Trophoblast cell (in vitro differentiated cells and primary cell): Measurements from ENCODE around the gene PRDM16.
A peak's percentile ranks its signal among the peaks of the same experiment; 100 is the strongest.

Source experiments
- DNase-seq, 2 donors: peaks; one replicate each; pipeline ENCODE4 v3.0.0-alpha.2; 2016
- H2AFZ ChIP-seq: 2 replicates; pipeline ENCODE4 v1.6.1; 2013; ENCODE audit warnings: low read length, moderate library complexity, mild to moderate bottlenecking; ENCODE audit not compliant: insufficient read depth, poor library complexity
- H2AK5ac ChIP-seq: 2 replicates; pipeline ENCODE4 v1.6.1; 2013; ENCODE audit warnings: mild to moderate bottlenecking, low read length
- H2BK120ac ChIP-seq: 2 replicates; pipeline ENCODE4 v1.6.1; 2013; ENCODE audit warnings: low read length, mild to moderate bottlenecking, moderate library complexity; ENCODE audit not compliant: insufficient read depth, poor library complexity
- H2BK12ac ChIP-seq: 2 replicates; pipeline ENCODE4 v1.6.1; 2013; ENCODE audit warnings: mild to moderate bottlenecking, low read length, moderate library complexity
- H2BK5ac ChIP-seq: 2 replicates; pipeline ENCODE4 v1.6.1; 2013; ENCODE audit warnings: low read length, low read depth, moderate library complexity, mild to moderate bottlenecking; ENCODE audit not compliant: poor library complexity
- H3K14ac ChIP-seq: 2 replicates; pipeline ENCODE4 v1.6.1; 2013; ENCODE audit warnings: mild to moderate bottlenecking, low read length
- H3K18ac ChIP-seq: 2 replicates; pipeline ENCODE4 v1.6.1; 2013; ENCODE audit warnings: mild to moderate bottlenecking, low read length
- H3K23ac ChIP-seq: 2 replicates; pipeline ENCODE4 v1.6.1; 2013; ENCODE audit warnings: low read length
- H3K27ac ChIP-seq: 2 replicates; pipeline ENCODE4 v1.5.1; 2013; ENCODE audit warnings: low read depth, mild to moderate bottlenecking, inconsistent platforms, low read length, moderate library complexity
- H3K27me3 ChIP-seq: 2 replicates; pipeline ENCODE4 v1.6.1; 2013; ENCODE audit warnings: inconsistent platforms, mild to moderate bottlenecking, low read length, moderate library complexity; ENCODE audit not compliant: insufficient read depth
- H3K36me3 ChIP-seq, 2 experiments: 1 replicate in 1 of 2; 2 replicates in 1 of 2; pipeline ENCODE4 v1.6.1; 2013; ENCODE audit warnings: low read length in 2 of 2, mild to moderate bottlenecking in 2 of 2, moderate library complexity in 1 of 2; ENCODE audit not compliant: insufficient read depth in 2 of 2, control insufficient read depth in 1 of 2
- H3K4ac ChIP-seq: 2 replicates; pipeline ENCODE4 v1.6.1; 2013; ENCODE audit warnings: low read depth, mild to moderate bottlenecking, low read length, moderate library complexity
- H3K4me1 ChIP-seq, 2 experiments: 1 replicate in 1 of 2; 2 replicates in 1 of 2; pipeline ENCODE4 v1.6.1; 2013; ENCODE audit warnings: low read length in 2 of 2, mild to moderate bottlenecking in 2 of 2, moderate library complexity in 1 of 2; ENCODE audit not compliant: insufficient read depth in 2 of 2, control insufficient read depth in 1 of 2
- H3K4me2 ChIP-seq: 2 replicates; pipeline ENCODE4 v1.6.1; 2013; ENCODE audit warnings: inconsistent platforms, mild to moderate bottlenecking, low read length, moderate library complexity
- H3K4me3 ChIP-seq: 2 replicates; pipeline ENCODE4 v1.5.1; 2013; ENCODE audit warnings: mild to moderate bottlenecking, low read depth, low read length, inconsistent platforms
- H3K79me1 ChIP-seq: one replicate; pipeline ENCODE4 v1.6.1; 2013; ENCODE audit warnings: low read length
- H3K79me2 ChIP-seq: 2 replicates; pipeline ENCODE4 v1.6.1; 2013; ENCODE audit warnings: low read length, mild to moderate bottlenecking; ENCODE audit not compliant: control insufficient read depth, insufficient read depth, poor library complexity
- H3K9ac ChIP-seq: 2 replicates; pipeline ENCODE4 v1.6.1; 2013; ENCODE audit warnings: mild to moderate bottlenecking, low read length
- H3K9me3 ChIP-seq: 2 replicates; pipeline ENCODE4 v1.6.1; 2013; ENCODE audit warnings: low read depth, mild to moderate bottlenecking, control low read depth, inconsistent platforms, low read length; ENCODE audit not compliant: insufficient read depth
- H4K12ac ChIP-seq: 2 replicates; pipeline ENCODE4 v1.6.1; 2013; ENCODE audit warnings: low read depth, mild to moderate bottlenecking, low read length, moderate library complexity
- H4K8ac ChIP-seq: 2 replicates; pipeline ENCODE4 v1.6.1; 2013; ENCODE audit warnings: low read depth, mild to moderate bottlenecking, low read length, moderate library complexity
- H4K91ac ChIP-seq: one replicate; pipeline ENCODE4 v1.6.1; 2013; ENCODE audit warnings: low read depth, mild to moderate bottlenecking, low read length, moderate library complexity
- WGBS: extraction: QIAGEN DNeasy Blood & Tissue Kit; methylation state at CpG from one replicate; pipeline ENCODE4 v1.1.7; 2013; ENCODE audit warnings: missing lambda C conversion rate; ENCODE audit not compliant: insufficient read length, insufficient coverage; ENCODE audit errors: extremely low coverage; 5-methylcytosine and 5-hydroxymethylcytosine counted together

The PRDM16 gene

GRCh38 chr1:3195480-3195815 lies 126.4 kb downstream of the PRDM16 start:
- Histone ChIP-seq H3K36me3 (no peaks in the 10 kb centered on the region), H3K4ac (no peak overlapping the region), H2AFZ (no peak overlapping the region), H4K12ac (no peak overlapping the region), H3K18ac (no peak overlapping the region), H3K23ac (no peak overlapping the region), H3K14ac (no peak overlapping the region), H3K4me1 (no peaks in the 10 kb centered on the region), H3K9ac (no peak overlapping the region), H2BK12ac (no peak overlapping the region), H2BK5ac (no peak overlapping the region), H3K4me2 (no peak overlapping the region), H3K79me1 (no peaks in the 10 kb centered on the region), H4K8ac (no peak overlapping the region), H2BK120ac (no peak overlapping the region), H2AK5ac (no peak overlapping the region), H3K27ac (no peak overlapping the region), H3K9me3 (peaks cover 26% of the 10 kb centered on the region), H3K79me2 (no peaks in the 10 kb centered on the region), H3K27me3 (peaks cover 2% of the 10 kb centered on the region), H3K4me3 (no peak overlapping the region), H4K91ac (no peak overlapping the region)
- WGBS = no CpG with 5 or more reads among the region's 10 CpGs
- DNase-seq = no peak

GRCh38 chr1:3195966-3196515 lies 127.0 kb downstream of the PRDM16 start:
- Histone ChIP-seq H3K4ac (no peak overlapping the region), H4K12ac (no peak overlapping the region), H3K4me2 (no peak overlapping the region), H3K27me3 (peaks cover 2% of the 10 kb centered on the region), H3K79me1 (no peaks in the 10 kb centered on the region), H2AK5ac (no peak overlapping the region), H3K27ac (no peak overlapping the region), H3K79me2 (no peaks in the 10 kb centered on the region), H3K4me3 (no peak overlapping the region), H2BK120ac (no peak overlapping the region), H2BK12ac (no peak overlapping the region), H3K36me3 (no peaks in the 10 kb centered on the region), H2AFZ (no peak overlapping the region), H3K18ac (no peak overlapping the region), H2BK5ac (no peak overlapping the region), H4K8ac (no peak overlapping the region), H3K14ac (no peak overlapping the region), H3K9me3 (peaks cover 26% of the 10 kb centered on the region), H3K9ac (no peak overlapping the region), H3K23ac (no peak overlapping the region), H3K4me1 (no peaks in the 10 kb centered on the region), H4K91ac (no peak overlapping the region)
- no peak for DNase-seq
- no CpG with 5 or more reads among the region's 10 CpGs for WGBS

GRCh38 chr1:3196577-3197245 lies 127.7 kb downstream of the PRDM16 start:
- H3K4ac ChIP-seq = no peak overlapping the region
- no peaks in the 10 kb centered on the region for H3K79me2 ChIP-seq
- H3K79me1 ChIP-seq = no peaks in the 10 kb centered on the region
- no peak for DNase-seq
- no peak overlapping the region for H3K27ac ChIP-seq
- H3K4me1 ChIP-seq = no peaks in the 10 kb centered on the region
- H2AK5ac ChIP-seq = no peak overlapping the region
- H4K91ac ChIP-seq = no peak overlapping the region
- H2BK5ac ChIP-seq = no peak overlapping the region
- no peak overlapping the region for H4K12ac ChIP-seq
- peaks cover 20% of the 10 kb centered on the region for H3K9me3 ChIP-seq
- H3K9ac ChIP-seq = no peak overlapping the region
- H3K4me3 ChIP-seq = no peak overlapping the region
- no peak overlapping the region for H2BK120ac ChIP-seq
- no CpG with 5 or more reads among the region's 17 CpGs for WGBS
- H3K27me3 ChIP-seq = peaks cover under 1% of the 10 kb centered on the region
- no peak overlapping the region for H3K4me2 ChIP-seq
- no peak overlapping the region for H2BK12ac ChIP-seq
- H3K14ac ChIP-seq = no peak overlapping the region
- no peaks in the 10 kb centered on the region for H3K36me3 ChIP-seq
- H2AFZ ChIP-seq = no peak overlapping the region
- no peak overlapping the region for H3K23ac ChIP-seq
- H4K8ac ChIP-seq = no peak overlapping the region
- no peak overlapping the region for H3K18ac ChIP-seq

- H2BK120ac ChIP-seq = no peak overlapping the region
- no peak overlapping the region for H3K4me3 ChIP-seq
- H2BK5ac ChIP-seq = no peak overlapping the region
- no peak overlapping the region for H2BK12ac ChIP-seq
- H3K36me3 ChIP-seq = no peaks in the 10 kb centered on the region
- peak; percentile 18 to 28 for DNase-seq
- no peak overlapping the region for H2AFZ ChIP-seq
- no peak overlapping the region for H3K4me2 ChIP-seq
- no peak overlapping the region for H3K18ac ChIP-seq
- no peaks in the 10 kb centered on the region for H3K79me2 ChIP-seq
- H3K27ac ChIP-seq = no peak overlapping the region
- no peak overlapping the region for H3K4ac ChIP-seq
- no peak overlapping the region for H4K8ac ChIP-seq
- H2AK5ac ChIP-seq = no peak overlapping the region
- H3K9ac ChIP-seq = no peak overlapping the region
- H3K23ac ChIP-seq = no peak overlapping the region
- no peaks in the 10 kb centered on the region for H3K27me3 ChIP-seq
- no peak overlapping the region for H4K91ac ChIP-seq
- WGBS = no CpG with 5 or more reads among the region's 22 CpGs
- H3K4me1 ChIP-seq = no peaks in the 10 kb centered on the region
- H3K79me1 ChIP-seq = no peaks in the 10 kb centered on the region
- H4K12ac ChIP-seq = no peak overlapping the region
- H3K14ac ChIP-seq = no peak overlapping the region
- H3K9me3 ChIP-seq = peaks cover 9% of the 10 kb centered on the region
These were observed 128.8 kb downstream of the PRDM16 start for GRCh38 chr1:3197781-3198316.
